ENCODE measurements around the gene PIM3. TPM values are rescaled to one million over a fixed set of nuclear protein-coding genes. Genes with fewer than 3 reads are reported as not detected.
A peak's percentile ranks its signal among the peaks of the same experiment; 100 is the strongest.

Gene PIM3
- total and polyA plus RNA-seq, 10 of the 15 experiments (the other 5 are each of a cell fraction or from before 2014, with no cell fraction given), result 0.31 to 60.8 (median 12.4) TPM

GRCh38 chr22:50009765-50010675 lies 49.4 kb downstream of the PIM3 start:
- Histone ChIP-seq H3K79me2 (ENCODE audit: control insufficient read depth, insufficient read depth, low read length) (no peaks in the 10 kb centered on the region), H3K9ac (ENCODE audit: control insufficient read depth, insufficient read depth, low read length) (peak overlapping the region; percentile 27; the same call in 1 of the 2 replicates), H2AFZ (ENCODE audit: control insufficient read depth, low read depth, low read length) (peak overlapping the region; percentile 24; the same call in 1 of the 2 replicates), H3K4me3 (peak overlapping the region; percentile 58; the same call in 1 of the 2 replicates), H3K27me3 (replicated peaks in 1 of 2; ENCODE audit: control insufficient read depth in 2 of 2, insufficient read depth in 2 of 2, low read length in 1 of 2) (no peaks in the 10 kb centered on the region; a peak in 1 of 4 replicates), H3K27ac (ENCODE audit: control insufficient read depth, insufficient read depth) (no peak overlapping the region), H4K20me1 (ENCODE audit: control insufficient read depth, insufficient read depth) (no peaks in the 10 kb centered on the region), H3K36me3 (ENCODE audit: control insufficient read depth in 2 of 2, insufficient read depth in 2 of 2, low read length in 1 of 2) (no peaks in the 10 kb centered on the region), H3K9me3 (replicated peaks; ENCODE audit: control insufficient read depth, insufficient read depth, low read length) (no peaks in the 10 kb centered on the region), H3K4me2 (ENCODE audit: control insufficient read depth, insufficient read depth) (peak overlapping the region; percentile 59), H3K4me1 (ENCODE audit: control insufficient read depth, insufficient read depth, low read length) (peaks cover 14% of the 10 kb centered on the region)
- TF ChIP-seq SRF (IDR thresholded peaks at IDR 0.05; ENCODE audit: low read depth in 2 of 2, low read length in 2 of 2), result no peak
- no peak for TF ChIP-seq IRF4 (IDR thresholded peaks at IDR 0.05; ENCODE audit: low read depth, low read length)
- TF ChIP-seq SREBF1 (IDR thresholded peaks at IDR 0.05; ENCODE audit: low read length), result no peak
- peak; percentile 27; the same call in 1 of the 2 replicates for TF ChIP-seq LARP7 (IDR thresholded peaks at IDR 0.05)
- no peak for TF ChIP-seq SKIL (IDR thresholded peaks at IDR 0.05; ENCODE audit: low read depth, poor library complexity, severe bottlenecking)
- 0 out of 2 replicates have a peak, but pooled peaks have one; percentile 5 for TF ChIP-seq IKZF1 (conservative IDR thresholded peaks at IDR 0.05)
- no peak for TF ChIP-seq HDGF (IDR thresholded peaks at IDR 0.05)
- TF ChIP-seq GATAD2B (conservative IDR thresholded peaks at IDR 0.05; ENCODE audit: low read depth), result 0 out of 2 replicates have a peak, but pooled peaks have one; percentile 60
- no peak for TF ChIP-seq MEF2A (IDR thresholded peaks at IDR 0.05; ENCODE audit: insufficient read depth, low read depth, low read length)
- no peak for TF ChIP-seq CHD2 (IDR thresholded peaks at IDR 0.05; ENCODE audit: borderline replicate concordance, low read depth, low read length)
- no peak for TF ChIP-seq ETV6 (conservative IDR thresholded peaks at IDR 0.05 in 1 of 2, IDR thresholded peaks at IDR 0.05 in 1 of 2; ENCODE audit: borderline replicate concordance in 1 of 2, low read depth in 1 of 2)
- TF ChIP-seq POLR2A (IDR thresholded peaks at IDR 0.05; ENCODE audit: low read depth, low read length), result 0 out of 2 replicates have a peak, but pooled peaks have one; percentile 18
- no peak for TF ChIP-seq CBFB (IDR thresholded peaks at IDR 0.05; ENCODE audit: low read depth)
- no peak for TF ChIP-seq ZSCAN29 (IDR thresholded peaks at IDR 0.05)
- TF ChIP-seq RAD51 (IDR thresholded peaks at IDR 0.05), result no peak
- peak; percentile 60; the same call in 1 of the 2 replicates for TF ChIP-seq DPF2 (IDR thresholded peaks at IDR 0.05)
- no peak for TF ChIP-seq IRF3 (IDR thresholded peaks at IDR 0.05)
- no peak for TF ChIP-seq TCF3 (IDR thresholded peaks at IDR 0.05; ENCODE audit: borderline replicate concordance, insufficient read depth, low read depth, low read length)
- no peak for TF ChIP-seq RAD21 (IDR thresholded peaks at IDR 0.05; ENCODE audit: insufficient read depth, low read depth, low read length)
- RAD21 ChIA-PET (ENCODE audit: unreplicated experiment), result interaction anchor here (1.4 to 2.0 kb wide), 3 partner anchors 20 to 33 kb away, joined by 4 to 6 read pairs (median 5); no protein-coding TSS in a partner anchor
- in situ Hi-C loops (cut with MboI) (no loop called here), intact Hi-C loops (cut with micrococcal nuclease; ENCODE audit: unreplicated experiment) (no loop called here)
- no TSS peak for BruUV-seq (replicated peaks)
- CTCF ChIA-PET, result interaction anchor here (3.0 kb wide), 1 partner anchor 79 kb away, joined by 11 read pairs; no protein-coding TSS in a partner anchor
- POLR2A ChIA-PET, result interaction anchor here (1.4 kb wide), 1 partner anchor 48 kb away, joined by 6 read pairs; no protein-coding TSS in a partner anchor
- peak; percentile 38 for FAIRE-seq
- WGBS (ENCODE audit: insufficient coverage, insufficient replicate concordance, low lambda C conversion rate, missing lambda C conversion rate), result 56% methylated on average over 35 of the region's 46 CpGs
- ATAC-seq, result peak; percentile 33
- SMC1A ChIA-PET (ENCODE audit: uncharacterized antibody, unreplicated experiment), result no interaction called here
- DNase-seq (ENCODE audit: low read depth, low spot score), result no peak
